Osteoblast (primary cell): ENCODE data around the gene CDCA8. TPM values are rescaled to one million over a fixed set of nuclear protein-coding genes. Genes with fewer than 3 reads are reported as not detected.

Source experiments
- DNase-seq: peaks from one replicate; pipeline ENCODE4 v3.0.0; 2011; ENCODE audit warnings: low spot score, mixed read lengths; ENCODE audit not compliant: insufficient read length; ENCODE audit errors: missing footprints
- H2AFZ ChIP-seq: 2 replicates; pipeline ENCODE4 v1.6.0; 2011; ENCODE audit warnings: mild to moderate bottlenecking, low read length
- H3K27ac ChIP-seq: 2 replicates; pipeline ENCODE4 v1.5.1; 2011; ENCODE audit warnings: mild to moderate bottlenecking, low read depth, low read length, moderate library complexity
- H3K27me3 ChIP-seq: 2 replicates; pipeline ENCODE4 v1.6.0; 2012; ENCODE audit warnings: mild to moderate bottlenecking, control low read depth, inconsistent platforms, low read length, moderate library complexity; ENCODE audit not compliant: insufficient read depth
- H3K36me3 ChIP-seq: 2 replicates; pipeline ENCODE4 v1.5.1; 2011; ENCODE audit warnings: mild to moderate bottlenecking, low read length, control low read depth, moderate library complexity; ENCODE audit not compliant: insufficient read depth
- H3K4me1 ChIP-seq: 2 replicates; pipeline ENCODE4 v1.5.1; 2011; ENCODE audit warnings: mild to moderate bottlenecking, low read length, control low read depth, moderate library complexity; ENCODE audit not compliant: insufficient read depth
- H3K4me2 ChIP-seq: 2 replicates; pipeline ENCODE4 v1.6.0; 2011; ENCODE audit warnings: mild to moderate bottlenecking, low read length; ENCODE audit not compliant: insufficient read depth
- H3K4me3 ChIP-seq: fragments of 200-600 bp; sonication (generic); 3 replicates; pipeline ENCODE4 v1.5.1; 2012; ENCODE audit warnings: mild to moderate bottlenecking, low read length, inconsistent platforms; ENCODE audit not compliant: insufficient read depth
- H3K79me2 ChIP-seq: 2 replicates; pipeline ENCODE4 v1.6.0; 2012; ENCODE audit warnings: mild to moderate bottlenecking, low read length, control low read depth, inconsistent platforms; ENCODE audit not compliant: insufficient read depth
- H3K9me3 ChIP-seq: 2 replicates; pipeline ENCODE4 v1.5.1; 2011; ENCODE audit warnings: low read depth, low read length, control low read depth
- H4K20me1 ChIP-seq: 2 replicates; pipeline ENCODE4 v1.6.0; 2012; ENCODE audit warnings: mild to moderate bottlenecking, low read length, control low read depth; ENCODE audit not compliant: insufficient read depth
- CTCF ChIP-seq: IDR thresholded peaks from 2 replicates; pipeline ENCODE4 v1.5.1; 2011; ENCODE audit warnings: mild to moderate bottlenecking, low read depth, low read length, moderate library complexity; ENCODE audit errors: extremely low read depth
- small RNA-seq: library from RNA; depleted of rRNA; stranded (forward); fragments of <200 nt; gene quantifications from one replicate; pipeline ENCODE3, GENCODE V24; 2012
- total RNA-seq: library from RNA; depleted of rRNA; stranded (reverse); fragments of >200 nt; gene quantifications from 2 replicates; pipeline ENCODE4 v1.2.3, GENCODE V29; 2012

CDCA8 gene
- total RNA-seq, 1 donor, result 1.8 TPM

DNA sequence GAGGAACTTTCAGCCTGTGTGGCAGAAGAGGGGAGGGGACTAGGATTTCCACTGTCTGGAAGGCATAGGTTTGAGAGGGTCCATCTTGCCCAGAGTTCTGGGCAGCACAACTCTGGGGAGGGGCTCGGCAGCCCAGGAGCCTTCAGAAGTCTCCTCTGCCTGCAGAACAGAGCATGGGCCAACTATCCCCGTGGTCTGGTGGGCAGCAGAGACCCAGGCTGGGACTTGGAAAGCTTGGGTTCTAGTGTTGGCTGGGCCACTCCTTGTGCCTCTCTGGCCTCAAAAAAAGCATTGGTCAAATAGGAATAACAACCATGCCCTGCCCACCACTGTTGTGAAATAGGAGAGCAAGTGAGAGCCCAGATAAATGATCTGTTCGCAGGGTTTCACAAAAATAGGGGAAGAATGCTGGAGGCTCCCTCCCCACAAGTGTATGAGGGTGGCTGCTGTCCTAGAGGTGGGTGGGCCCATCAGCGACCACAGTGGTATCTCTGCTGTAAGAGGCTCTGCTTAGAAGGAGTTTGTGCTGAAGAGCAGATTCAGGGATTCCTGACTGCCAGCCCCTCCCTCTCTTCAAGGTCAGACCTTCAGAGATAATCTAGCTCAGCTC, 63.7 kb downstream of the CDCA8 start:
- Histone ChIP-seq H3K4me3 (no peak overlapping the region), H4K20me1 (no peaks in the 10 kb centered on the region), H3K36me3 (no peaks in the 10 kb centered on the region), H3K27me3 (peaks cover 46% of the 10 kb centered on the region), H3K27ac (no peak overlapping the region), H2AFZ (no peak overlapping the region), H3K4me1 (no peaks in the 10 kb centered on the region), H3K4me2 (no peak overlapping the region), H3K9me3 (no peaks in the 10 kb centered on the region), H3K79me2 (no peaks in the 10 kb centered on the region)
- no peak for TF ChIP-seq CTCF
- no peak for DNase-seq

Small RNA genes lying within 50 kb of the gene (small RNA-seq; reads per million reads assigned to genes)
- gene RF00019, result not detected

Other genes with a start within 250 kb of the CDCA8 start
- 11.5 and 13.0 TPM in 2 replicates for gene ZC3H12A, start 217.9 kb upstream of the CDCA8 start, total RNA-seq
- gene MEAF6, start 177.8 kb upstream of the CDCA8 start, total RNA-seq, result 62.8 and 64.1 TPM in 2 replicates
- 10.0 and 14.1 TPM in 2 replicates for gene SNIP1, start 138.2 kb upstream of the CDCA8 start, total RNA-seq
- gene DNALI1, start 135.6 kb upstream of the CDCA8 start, total RNA-seq, result 6.5 and 7.2 TPM in 2 replicates
- gene GNL2, start 96.6 kb upstream of the CDCA8 start, total RNA-seq, result 46.7 and 54.5 TPM in 2 replicates
- gene RSPO1, start 57.6 kb upstream of the CDCA8 start, total RNA-seq, result 0.36 TPM in 1 of 2 replicates, not detected in the other
- not detected in 2 replicates for gene EPHA10, start 72.6 kb downstream of the CDCA8 start, total RNA-seq
- gene MANEAL, start 101.3 kb downstream of the CDCA8 start, total RNA-seq, result 0.29 and 0.36 TPM in 2 replicates
- 11.6 and 12.1 TPM in 2 replicates for gene C1orf122, start 115.3 kb downstream of the CDCA8 start, total RNA-seq
- gene YRDC, start 115.7 kb downstream of the CDCA8 start, total RNA-seq, result 8.3 and 8.5 TPM in 2 replicates
- 4.1 and 4.3 TPM in 2 replicates for gene MTF1, start 167.1 kb downstream of the CDCA8 start, total RNA-seq